SK-N-MC (cell line): ENCODE data around the gene GRID2.

Source experiments
- DNase-seq: peaks from one replicate; pipeline ENCODE4 v3.0.0-alpha.2; 2011; ENCODE audit warnings: low read depth, low spot score
- H3K27ac ChIP-seq: fragments of 200-600 bp; sonication (generic); 2 replicates; pipeline ENCODE4 v1.5.1; 2016; ENCODE audit warnings: mixed run types
- H3K36me3 ChIP-seq: fragments of 200-600 bp; sonication (generic); 2 replicates; pipeline ENCODE4 v1.6.1; 2017; ENCODE audit warnings: antibody characterized with exemption, low read length, mixed read lengths; ENCODE audit not compliant: insufficient read depth
- H3K4me3 ChIP-seq: fragments of 200-600 bp; sonication (generic); 2 replicates; pipeline ENCODE4 v1.5.1; 2016
- H3K9ac ChIP-seq: fragments of 200-600 bp; sonication (generic); 2 replicates; pipeline ENCODE4 v1.8.0; 2017; ENCODE audit warnings: mixed run types, mixed read lengths; ENCODE audit not compliant: insufficient read length
- H3K9me3 ChIP-seq: fragments of 200-600 bp; sonication (generic); 2 replicates; pipeline ENCODE4 v1.6.1; 2017; ENCODE audit warnings: low read depth, mild to moderate bottlenecking, antibody characterized with exemption, low read length, moderate library complexity, mixed read lengths
- EZH2 ChIP-seq: fragments of 200-600 bp; sonication (generic); IDR thresholded peaks from one replicate; pipeline ENCODE4 v1.6.1; 2017; ENCODE audit warnings: antibody characterized with exemption
- FOXP2 ChIP-seq: optimal IDR thresholded peaks from 2 replicates; pipeline ENCODE3; 2011; ENCODE audit warnings: mild to moderate bottlenecking, moderate library complexity; ENCODE audit not compliant: insufficient read depth; ENCODE audit errors: extremely low read length, control extremely low read depth
- POLR2AphosphoS5 ChIP-seq: IDR thresholded peaks from 2 replicates; pipeline ENCODE4 v1.6.1; 2012; ENCODE audit warnings: mild to moderate bottlenecking, low read depth, low read length, borderline replicate concordance

GRID2 gene

GRCh38 chr4:93030670-93031069 is 726.9 kb downstream of the GRID2 start:
- no peaks in the 10 kb centered on the region for H3K36me3 ChIP-seq
- H3K4me3 ChIP-seq, result no peak overlapping the region
- DNase-seq, result no peak
- TF ChIP-seq FOXP2 (no peak), POLR2AphosphoS5 (no peak), EZH2 (no peak)
- H3K9ac ChIP-seq, result no peak overlapping the region
- H3K9me3 ChIP-seq, result no peaks in the 10 kb centered on the region
- H3K27ac ChIP-seq, result no peak overlapping the region

- Histone ChIP-seq H3K9ac (no peak overlapping the region), H3K36me3 (no peaks in the 10 kb centered on the region), H3K9me3 (no peaks in the 10 kb centered on the region), H3K4me3 (no peak overlapping the region), H3K27ac (no peak overlapping the region)
- no peak for DNase-seq
- TF ChIP-seq POLR2AphosphoS5, result no peak
- TF ChIP-seq FOXP2, result no peak
- TF ChIP-seq EZH2, result no peak
Observed at GRCh38 chr4:93031431-93032098, 727.8 kb downstream of the GRID2 start.

GRCh38 chr4:93042746-93043145 is 739.0 kb downstream of the GRID2 start:
- no peak for TF ChIP-seq FOXP2
- TF ChIP-seq POLR2AphosphoS5, result no peak
- TF ChIP-seq EZH2, result no peak
- no peaks in the 10 kb centered on the region for H3K9me3 ChIP-seq
- H3K4me3 ChIP-seq, result no peak overlapping the region
- no peaks in the 10 kb centered on the region for H3K36me3 ChIP-seq
- DNase-seq, result no peak
- no peak overlapping the region for H3K27ac ChIP-seq
- H3K9ac ChIP-seq, result no peak overlapping the region

- no peak for DNase-seq
- no peak for TF ChIP-seq EZH2
- no peak for TF ChIP-seq POLR2AphosphoS5
- TF ChIP-seq FOXP2, result no peak
- no peak overlapping the region for H3K27ac ChIP-seq
- no peak overlapping the region for H3K4me3 ChIP-seq
- no peaks in the 10 kb centered on the region for H3K9me3 ChIP-seq
- H3K9ac ChIP-seq, result no peak overlapping the region
- no peaks in the 10 kb centered on the region for H3K36me3 ChIP-seq
Observed at GRCh38 chr4:93053140-93053539, 749.4 kb downstream of the GRID2 start.

- Histone ChIP-seq H3K4me3 (no peak overlapping the region), H3K27ac (no peak overlapping the region), H3K9me3 (no peaks in the 10 kb centered on the region), H3K9ac (no peak overlapping the region), H3K36me3 (no peaks in the 10 kb centered on the region)
- no peak for TF ChIP-seq FOXP2
- DNase-seq, result no peak
Observed at GRCh38 chr4:93061826-93062225, 758.1 kb downstream of the GRID2 start.

GRCh38 chr4:93063325-93063724 is 759.6 kb downstream of the GRID2 start:
- no peaks in the 10 kb centered on the region for H3K36me3 ChIP-seq
- H3K9ac ChIP-seq, result no peak overlapping the region
- no peak overlapping the region for H3K27ac ChIP-seq
- DNase-seq, result no peak
- H3K4me3 ChIP-seq, result no peak overlapping the region
- no peak for TF ChIP-seq FOXP2
- no peak for TF ChIP-seq EZH2
- TF ChIP-seq POLR2AphosphoS5, result no peak
- no peaks in the 10 kb centered on the region for H3K9me3 ChIP-seq

- H3K27ac ChIP-seq, result no peak overlapping the region
- TF ChIP-seq POLR2AphosphoS5 (no peak), FOXP2 (no peak), EZH2 (no peak)
- H3K9ac ChIP-seq, result no peak overlapping the region
- H3K4me3 ChIP-seq, result no peak overlapping the region
- no peaks in the 10 kb centered on the region for H3K9me3 ChIP-seq
- DNase-seq, result no peak
- H3K36me3 ChIP-seq, result no peaks in the 10 kb centered on the region
Observed at GRCh38 chr4:93065790-93066189, 762.0 kb downstream of the GRID2 start.

- Histone ChIP-seq H3K36me3 (no peaks in the 10 kb centered on the region), H3K4me3 (no peak overlapping the region)
Observed at GRCh38 chr4:93066749-93067148, 763.0 kb downstream of the GRID2 start.

GRCh38 chr4:93072292-93072691 is 768.5 kb downstream of the GRID2 start:
- no peak for DNase-seq
- no peak overlapping the region for H3K4me3 ChIP-seq
- no peak overlapping the region for H3K9ac ChIP-seq
- H3K9me3 ChIP-seq, result no peaks in the 10 kb centered on the region
- no peaks in the 10 kb centered on the region for H3K36me3 ChIP-seq
- TF ChIP-seq EZH2, result no peak
- TF ChIP-seq POLR2AphosphoS5, result no peak
- no peak for TF ChIP-seq FOXP2
- H3K27ac ChIP-seq, result no peak overlapping the region

More at GRCh38 chr4:93066749-93067148, 763.0 kb downstream of the GRID2 start:
- Histone ChIP-seq H3K9ac (no peak overlapping the region), H3K9me3 (no peaks in the 10 kb centered on the region), H3K27ac (no peak overlapping the region)
- DNase-seq, result no peak
- no peak for TF ChIP-seq POLR2AphosphoS5
- no peak for TF ChIP-seq EZH2
- no peak for TF ChIP-seq FOXP2
